HCT116 (cell line): Measurements from ENCODE around the gene ITLN1.

ENCODE experiments used
- CTCF ChIP-seq, 3 experiments: fragments of 200-600 bp in 1 of 3; sonication (generic) in 1 of 3; IDR thresholded peaks in 2 of 3; conservative IDR thresholded peaks in 1 of 3; 2 replicates each; pipeline ENCODE4 v1.5.1; 2012 to 2017; ENCODE audit warnings: low read depth in 2 of 3, low read length in 2 of 3, antibody characterized with exemption in 1 of 3, borderline replicate concordance in 1 of 3, control low read depth in 1 of 3, mild to moderate bottlenecking in 1 of 3, mixed read lengths in 1 of 3, mixed run types in 1 of 3, moderate library complexity in 1 of 3; ENCODE audit not compliant: insufficient read depth in 1 of 3
- EZH2 ChIP-seq: fragments of 200-600 bp; sonication (generic); IDR thresholded peaks from 2 replicates; pipeline ENCODE4 v1.6.1; 2017; ENCODE audit warnings: antibody characterized with exemption, mixed run types
- POLR2A ChIP-seq: IDR thresholded peaks from 2 replicates; pipeline ENCODE4 v1.7.0; 2011; ENCODE audit warnings: borderline replicate concordance; ENCODE audit not compliant: insufficient read depth, insufficient read length; ENCODE audit errors: extremely low read depth
- POLR2AphosphoS5 ChIP-seq: IDR thresholded peaks from 2 replicates; pipeline ENCODE4 v1.6.1; 2011; ENCODE audit warnings: mild to moderate bottlenecking, low read depth, low read length, moderate library complexity
- SIN3A ChIP-seq: IDR thresholded peaks from 2 replicates; pipeline ENCODE4 v1.6.1; 2012; ENCODE audit warnings: low read depth
- TF ChIP-seq, protein P1 (sequence below): IDR thresholded peaks from 2 replicates; pipeline ENCODE4 v1.6.1; 2012

DNA sequence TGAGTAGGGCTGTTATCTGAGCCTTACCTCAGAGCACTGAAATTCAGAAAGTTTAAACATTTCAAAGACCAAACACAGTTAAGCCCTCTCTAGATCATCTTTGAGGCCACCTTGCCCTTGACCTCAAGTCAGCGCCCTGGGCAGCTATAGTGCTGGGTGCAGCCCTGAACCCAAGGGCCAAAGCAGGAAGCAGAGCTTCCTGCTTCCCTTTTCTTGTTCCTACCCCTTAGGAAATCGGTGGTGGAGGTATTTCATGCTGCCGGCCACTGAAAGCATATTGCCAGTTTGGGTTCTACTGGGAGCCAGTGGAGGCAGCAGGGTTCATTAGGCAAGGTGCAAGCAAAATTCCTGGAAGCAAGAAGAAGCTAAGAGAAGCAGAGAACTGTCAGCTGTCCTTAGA is 48.4 kb downstream of the ITLN1 start:
- TF ChIP-seq SIN3A (no peak), POLR2A (no peak), CTCF (IDR thresholded peaks at IDR 0.05 in 2 of 3, conservative IDR thresholded peaks at IDR 0.05 in 1 of 3; ENCODE audit: borderline replicate concordance in 1 of 3, insufficient read depth in 1 of 3, low read depth in 2 of 3, low read length in 2 of 3) (no peak), EZH2 (no peak), POLR2AphosphoS5 (no peak)
- TF ChIP-seq, protein P1, sequence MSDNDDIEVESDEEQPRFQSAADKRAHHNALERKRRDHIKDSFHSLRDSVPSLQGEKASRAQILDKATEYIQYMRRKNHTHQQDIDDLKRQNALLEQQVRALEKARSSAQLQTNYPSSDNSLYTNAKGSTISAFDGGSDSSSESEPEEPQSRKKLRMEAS, result no peak
